ENCODE results near the gene UCHL3.

The UCHL3 gene

GRCh38 chr13:75569576-75569975 lies 20.0 kb downstream of the UCHL3 start:
- H3K4me1 ChIP-seq (ENCODE audit: control insufficient read depth in 1 of 2, insufficient read depth in 1 of 2, low read depth in 1 of 2, low read length in 1 of 2), result no peaks in the 10 kb centered on the region
- no peaks in the 10 kb centered on the region for H3K9me3 ChIP-seq
- peaks cover 51% of the 10 kb centered on the region for H3K36me3 ChIP-seq
- no peaks in the 10 kb centered on the region for H3K27me3 ChIP-seq
- H3K4me3 ChIP-seq (ENCODE audit: low read depth in 1 of 2, low read length in 1 of 2), result no peak overlapping the region
- TF ChIP-seq CTCF (IDR thresholded peaks at IDR 0.05), result no peak
- no peak overlapping the region for H3K27ac ChIP-seq

- H3K27me3 ChIP-seq, result no peaks in the 10 kb centered on the region
- no peak for TF ChIP-seq CTCF (IDR thresholded peaks at IDR 0.05)
- H3K36me3 ChIP-seq, result no peaks in the 10 kb centered on the region
Measured at GRCh38 chr13:75579529-75579928, 29.9 kb downstream of the UCHL3 start.

GRCh38 chr13:75581874-75582640 lies 32.5 kb downstream of the UCHL3 start:
- no peak for TF ChIP-seq CTCF (IDR thresholded peaks at IDR 0.05)
- Histone ChIP-seq H3K4me3 (ENCODE audit: low read depth in 1 of 2, low read length in 1 of 2) (no peak overlapping the region), H3K4me1 (ENCODE audit: control insufficient read depth in 1 of 2, insufficient read depth in 1 of 2, low read depth in 1 of 2, low read length in 1 of 2) (peaks cover 0 to under 1% of the 10 kb centered on the region in 2 experiments), H3K9me3 (no peaks in the 10 kb centered on the region), H3K36me3 (no peaks in the 10 kb centered on the region), H3K27me3 (no peaks in the 10 kb centered on the region), H3K27ac (no peak overlapping the region)

More at GRCh38 chr13:75579529-75579928, 29.9 kb downstream of the UCHL3 start:
- H3K27ac ChIP-seq, result no peak overlapping the region
- H3K4me3 ChIP-seq (ENCODE audit: low read depth in 1 of 2, low read length in 1 of 2), result no peak overlapping the region
- H3K9me3 ChIP-seq, result no peaks in the 10 kb centered on the region
- no peaks in the 10 kb centered on the region for H3K4me1 ChIP-seq (ENCODE audit: control insufficient read depth in 1 of 2, insufficient read depth in 1 of 2, low read depth in 1 of 2, low read length in 1 of 2)

DNA sequence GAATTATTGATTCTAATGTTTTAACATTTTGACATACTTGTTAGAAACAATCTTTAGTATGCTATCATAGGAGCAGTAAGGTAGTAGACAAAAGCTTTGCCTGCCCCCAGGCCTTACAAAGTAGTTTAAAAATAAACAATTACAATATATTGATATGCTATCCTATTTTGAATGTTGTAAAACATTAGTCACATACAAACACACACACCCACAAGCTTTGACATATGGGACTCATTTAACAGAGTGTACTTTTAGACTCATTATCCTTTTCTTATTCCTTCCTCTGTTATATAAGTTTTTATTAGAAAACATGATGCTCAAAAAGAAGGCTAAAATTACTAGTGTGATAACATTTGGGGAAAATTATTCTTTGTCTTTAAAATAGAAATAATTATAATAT lies 33.5 kb downstream of the UCHL3 start:
- H3K9me3 ChIP-seq, result no peaks in the 10 kb centered on the region
- no peak for TF ChIP-seq CTCF (IDR thresholded peaks at IDR 0.05)

GRCh38 chr13:75585153-75585552 lies 35.6 kb downstream of the UCHL3 start:
- peaks cover 8 to 16% of the 10 kb centered on the region in 2 experiments for H3K4me1 ChIP-seq (ENCODE audit: control insufficient read depth in 1 of 2, insufficient read depth in 1 of 2, low read depth in 1 of 2, low read length in 1 of 2)
- no peak overlapping the region for H3K27ac ChIP-seq
- H3K9me3 ChIP-seq, result no peaks in the 10 kb centered on the region
- H3K27me3 ChIP-seq, result no peaks in the 10 kb centered on the region
- TF ChIP-seq CTCF (IDR thresholded peaks at IDR 0.05), result no peak
- no peaks in the 10 kb centered on the region for H3K36me3 ChIP-seq
- no peak overlapping the region for H3K4me3 ChIP-seq (ENCODE audit: low read depth in 1 of 2, low read length in 1 of 2)

More for the DNA sequence above, 33.5 kb downstream of the UCHL3 start:
- no peak overlapping the region for H3K4me3 ChIP-seq (ENCODE audit: low read depth in 1 of 2, low read length in 1 of 2)
- H3K27me3 ChIP-seq, result no peaks in the 10 kb centered on the region
- H3K36me3 ChIP-seq, result no peaks in the 10 kb centered on the region
- H3K27ac ChIP-seq, result no peak overlapping the region
- H3K4me1 ChIP-seq (ENCODE audit: control insufficient read depth in 1 of 2, insufficient read depth in 1 of 2, low read depth in 1 of 2, low read length in 1 of 2), result peaks cover 6 to 11% of the 10 kb centered on the region in 2 experiments
